Pancreas (tissue), 10 donors: ENCODE results near the gene STAT3. TPM values are rescaled to one million over a fixed set of nuclear protein-coding genes. Genes with fewer than 3 reads are reported as not detected.
"Not testable (repeated sequence)": the region's sequence is repeated elsewhere in the genome, so short reads cannot be mapped to it uniquely, and the experiment has no call there.

Source experiments
- ATAC-seq, 4 donors: fragments of 200-7000 bp; cut with Tn5 transposase; one replicate each; pipeline versions ENCODE4 v1.8.0 to v1.9.1; 2020; ENCODE audit warnings: mild to moderate bottlenecking in 4 of 4, moderate library complexity in 4 of 4
- DNase-seq, 6 donors: peaks; one replicate each; pipeline ENCODE4 v3.0.0-alpha.2; 2020
- FAIRE-seq: peaks from 2 replicates; lab custom pipeline; 2012; peaks lifted over from hg19 to GRCh38; lab: Jason Lieb, UNC
- H3K27ac ChIP-seq, 4 donors: fragments of 200-600 bp; sonication (generic); 1 replicate in 3 of 4; 2 replicates in 1 of 4; pipeline versions ENCODE4 v1.5.0 to v1.8.0; 2020
- H3K27me3 ChIP-seq, 4 donors: fragments of 200-600 bp; one replicate each; pipeline ENCODE4 v1.8.0; 2021
- H3K36me3 ChIP-seq, 3 donors: fragments of 200-600 bp; sonication (generic) in 1 of 3; one replicate each; pipeline versions ENCODE4 v1.5.0 to v1.8.0; 2020 to 2021
- H3K4me1 ChIP-seq, 3 donors: fragments of 200-600 bp; one replicate each; pipeline ENCODE4 v1.8.0; 2021
- H3K4me3 ChIP-seq, 4 donors: fragments of 200-600 bp; sonication (generic) in 2 of 4; one replicate each; pipeline versions ENCODE4 v1.5.0 to v1.8.0; 2020 to 2021
- H3K9me3 ChIP-seq, 4 donors: fragments of 200-600 bp; one replicate each; pipeline ENCODE4 v1.8.0; 2021
- WGBS, 2 donors: extraction: QIAGEN DNeasy Blood & Tissue Kit; methylation state at CpG; one replicate each; pipeline ENCODE4 v1.1.7; 2013; 5-methylcytosine and 5-hydroxymethylcytosine counted together
- intact Hi-C, 3 donors: fragments of 100-400 bp; cut with DNase I; formaldehyde crosslinking; loops; one replicate each; pipeline versions ENCODE4 v1.11.1 to v1.14.2; 2022
- polyA plus RNA-seq, 2 donors: library from polyadenylated mRNA; stranded (reverse); fragments of 200-250 nt; gene quantifications; one replicate each; pipeline ENCODE4 v1.2.3, GENCODE V29; 2013
- total RNA-seq, 6 donors: library from RNA; stranded (reverse); fragmentation: NEBNext Ultra II Directional in 4 of 6; extraction: Animal tissue kit (Norgen Biotek cat#: 25700) in 4 of 6; gene quantifications; one replicate each; pipeline versions ENCODE4 v1.2.1 to v1.2.4, GENCODE V29; 2021 to 2023
- TF ChIP-seq, protein P1 (sequence below), 4 donors: fragments of 200-600 bp; sonication (generic) in 3 of 4; IDR thresholded peaks; one replicate each; pipeline versions ENCODE4 v1.5.0 to v1.8.0; 2021; ENCODE audit warnings: antibody characterized with exemption in 4 of 4
- donor health status: healthy with polysubstance abuse.
- donor health status: DM: no; HTN: no; CAD: no; lungs with moderate emphysema.
- donor health status: DM: no; HTN: no; CAD: no.
- donor health status: control.
- donor health status: control.
- donor health status: Bipolar disorder and iron deficiency.
- donor health status: DM: yes; HTN: yes; CAD: no.
- donor health status: DM: no; HTN: no; CAD: no.
- donor health status: DM: no; HTN: no; CAD: no.
- donor health status: DM: yes; HTN: yes; CAD: no.

The STAT3 gene
- total and polyA plus RNA-seq, 8 donors, result 37.9 to 127 (median 70.6) TPM

DNA sequence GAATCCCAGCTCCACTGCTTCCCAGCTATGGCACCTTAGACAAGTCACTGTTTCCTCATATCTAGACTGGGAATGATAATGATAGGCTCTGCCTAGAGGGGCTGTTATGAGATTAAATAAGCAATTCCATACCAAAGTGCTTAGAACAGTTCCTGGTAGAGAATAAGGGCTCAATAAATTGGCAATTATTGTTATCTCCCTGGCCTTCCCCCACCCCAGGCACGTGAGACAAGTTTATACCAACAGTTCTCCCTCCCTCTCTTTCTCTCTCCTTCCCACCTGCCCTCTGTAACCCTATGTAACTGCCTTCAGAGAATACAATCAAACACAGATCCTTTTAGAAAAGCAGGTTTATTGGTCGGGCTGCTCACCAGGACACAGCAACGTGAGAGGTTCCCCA lies 13.9 kb upstream of the STAT3 start:
- FAIRE-seq, result no peak
- no peaks in the 10 kb centered on the region for H3K9me3 ChIP-seq
- 33 to 37% methylated on average over 3 of the region's 3 CpGs for WGBS, 2 donors
- H3K36me3 ChIP-seq, result no peaks in the 10 kb centered on the region
- no peak overlapping the region for H3K27ac ChIP-seq
- peaks cover 0 to 15% (median 10%) of the 10 kb centered on the region in 3 donors for H3K4me1 ChIP-seq
- no peak for DNase-seq
- no peaks in the 10 kb centered on the region for H3K27me3 ChIP-seq
- TF ChIP-seq, protein P1, sequence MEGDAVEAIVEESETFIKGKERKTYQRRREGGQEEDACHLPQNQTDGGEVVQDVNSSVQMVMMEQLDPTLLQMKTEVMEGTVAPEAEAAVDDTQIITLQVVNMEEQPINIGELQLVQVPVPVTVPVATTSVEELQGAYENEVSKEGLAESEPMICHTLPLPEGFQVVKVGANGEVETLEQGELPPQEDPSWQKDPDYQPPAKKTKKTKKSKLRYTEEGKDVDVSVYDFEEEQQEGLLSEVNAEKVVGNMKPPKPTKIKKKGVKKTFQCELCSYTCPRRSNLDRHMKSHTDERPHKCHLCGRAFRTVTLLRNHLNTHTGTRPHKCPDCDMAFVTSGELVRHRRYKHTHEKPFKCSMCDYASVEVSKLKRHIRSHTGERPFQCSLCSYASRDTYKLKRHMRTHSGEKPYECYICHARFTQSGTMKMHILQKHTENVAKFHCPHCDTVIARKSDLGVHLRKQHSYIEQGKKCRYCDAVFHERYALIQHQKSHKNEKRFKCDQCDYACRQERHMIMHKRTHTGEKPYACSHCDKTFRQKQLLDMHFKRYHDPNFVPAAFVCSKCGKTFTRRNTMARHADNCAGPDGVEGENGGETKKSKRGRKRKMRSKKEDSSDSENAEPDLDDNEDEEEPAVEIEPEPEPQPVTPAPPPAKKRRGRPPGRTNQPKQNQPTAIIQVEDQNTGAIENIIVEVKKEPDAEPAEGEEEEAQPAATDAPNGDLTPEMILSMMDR (IDR thresholded peaks at IDR 0.05), result no peak
- intact Hi-C loops, result loop anchor here in 1 of 3 donors (10.0 kb wide), 1 partner anchor 77 kb away; no protein-coding TSS in a partner anchor
- no peak for ATAC-seq
- H3K4me3 ChIP-seq, result no peak overlapping the region

GRCh38 chr17:42400844-42401375 lies 12.7 kb upstream of the STAT3 start:
- H3K4me1 ChIP-seq, result peaks cover 0 to 13% (median 8%) of the 10 kb centered on the region in 3 donors
- H3K4me3 ChIP-seq, H3K27ac ChIP-seq, H3K36me3 ChIP-seq, FAIRE-seq, ATAC-seq, H3K27me3 ChIP-seq, DNase-seq, H3K9me3 ChIP-seq: not testable (repeated sequence)
- 78 to 86% methylated on average over 8 of the region's 8 CpGs for WGBS, 2 donors
- intact Hi-C loops, result loop anchor here in 1 of 3 donors (10.0 kb wide), 1 partner anchor 76 kb away; no protein-coding TSS in a partner anchor

- H3K27ac ChIP-seq, result no peak overlapping the region
Measured at GRCh38 chr17:42399948-42400843, 12.0 kb upstream of the STAT3 start.

GRCh38 chr17:42399121-42399520 lies 10.9 kb upstream of the STAT3 start:
- peak overlapping the region in 1 of 4 donors; percentile 30 for H3K27ac ChIP-seq
- TF ChIP-seq, protein P1 (IDR thresholded peaks at IDR 0.05), result no peak
- H3K27me3 ChIP-seq, result no peaks in the 10 kb centered on the region
- DNase-seq (no peak), ATAC-seq (no peak), FAIRE-seq (no peak)
- intact Hi-C loops, result no loop called here
- 56 to 77% methylated on average over 2 of the region's 2 CpGs for WGBS, 2 donors
- H3K9me3 ChIP-seq, result no peaks in the 10 kb centered on the region
- H3K4me3 ChIP-seq, result no peak overlapping the region
- H3K4me1 ChIP-seq, result peaks cover 0 to 13% (median 8%) of the 10 kb centered on the region in 3 donors
- no peaks in the 10 kb centered on the region for H3K36me3 ChIP-seq

More at GRCh38 chr17:42399948-42400843, 12.0 kb upstream of the STAT3 start:
- Histone ChIP-seq H3K9me3 (no peaks in the 10 kb centered on the region), H3K4me1 (peaks cover 0 to 13% (median 8%) of the 10 kb centered on the region in 3 donors), H3K27me3 (no peaks in the 10 kb centered on the region), H3K4me3 (no peak overlapping the region), H3K36me3 (no peaks in the 10 kb centered on the region)
- no peak for FAIRE-seq
- ATAC-seq, result no peak
- TF ChIP-seq, protein P1 (IDR thresholded peaks at IDR 0.05), result no peak
- WGBS, 2 donors, result 75 to 80% methylated on average over 6 of the region's 6 CpGs
- no peak for DNase-seq
- intact Hi-C loops, result loop anchor here in 1 of 3 donors (10.0 kb wide), 1 partner anchor 75 kb away; no protein-coding TSS in a partner anchor

GRCh38 chr17:42395601-42396000 lies 7.4 kb upstream of the STAT3 start:
- 95 to 96% methylated on average over 8 of the region's 8 CpGs for WGBS, 2 donors
- H3K27me3 ChIP-seq, FAIRE-seq, intact Hi-C loops, H3K36me3 ChIP-seq, H3K4me3 ChIP-seq, ATAC-seq, DNase-seq, H3K27ac ChIP-seq, H3K9me3 ChIP-seq: not testable (repeated sequence)
- peaks cover 0 to 13% (median 8%) of the 10 kb centered on the region in 3 donors for H3K4me1 ChIP-seq
